Thyroid gland (tissue), 4 donors: ENCODE data around the gene UBXN11.

Experiments used
- POLR2A ChIP-seq, 2 donors: fragments of 450-650 bp; IDR thresholded peaks; one replicate each; pipeline ENCODE4 v1.6.1; 2017; ENCODE audit warnings: antibody characterized with exemption in 2 of 2, mild to moderate bottlenecking in 2 of 2, moderate library complexity in 1 of 2
- TF ChIP-seq, protein P1 (sequence below), 6 experiments: fragments of 200-600 bp in 3 of 6; fragments of 450-650 bp in 3 of 6; sonication (generic) in 3 of 6; IDR thresholded peaks; one replicate each; pipeline ENCODE4 v1.5.1; 2016 to 2019; ENCODE audit warnings: antibody characterized with exemption in 6 of 6, mild to moderate bottlenecking in 2 of 6, inconsistent platforms in 1 of 6, moderate library complexity in 1 of 6

DNA sequence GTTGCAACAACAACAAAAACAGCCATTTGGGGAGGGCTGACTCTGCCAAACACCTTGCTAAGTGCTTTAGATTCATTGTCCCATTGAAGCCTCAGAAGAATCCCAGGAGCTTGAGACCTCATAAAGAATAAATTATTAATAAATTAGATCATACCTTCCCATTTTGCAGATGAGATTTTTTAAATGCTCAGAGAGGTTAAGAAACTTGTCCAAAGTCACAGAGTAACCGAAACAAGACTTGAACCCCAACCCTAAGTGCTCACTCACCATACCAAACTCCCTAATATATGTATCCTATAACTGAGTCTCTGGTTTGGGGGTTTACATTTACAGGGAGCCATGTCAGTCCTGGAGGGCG is 43.9 kb upstream of the UBXN11 start:
- TF ChIP-seq, protein P1, sequence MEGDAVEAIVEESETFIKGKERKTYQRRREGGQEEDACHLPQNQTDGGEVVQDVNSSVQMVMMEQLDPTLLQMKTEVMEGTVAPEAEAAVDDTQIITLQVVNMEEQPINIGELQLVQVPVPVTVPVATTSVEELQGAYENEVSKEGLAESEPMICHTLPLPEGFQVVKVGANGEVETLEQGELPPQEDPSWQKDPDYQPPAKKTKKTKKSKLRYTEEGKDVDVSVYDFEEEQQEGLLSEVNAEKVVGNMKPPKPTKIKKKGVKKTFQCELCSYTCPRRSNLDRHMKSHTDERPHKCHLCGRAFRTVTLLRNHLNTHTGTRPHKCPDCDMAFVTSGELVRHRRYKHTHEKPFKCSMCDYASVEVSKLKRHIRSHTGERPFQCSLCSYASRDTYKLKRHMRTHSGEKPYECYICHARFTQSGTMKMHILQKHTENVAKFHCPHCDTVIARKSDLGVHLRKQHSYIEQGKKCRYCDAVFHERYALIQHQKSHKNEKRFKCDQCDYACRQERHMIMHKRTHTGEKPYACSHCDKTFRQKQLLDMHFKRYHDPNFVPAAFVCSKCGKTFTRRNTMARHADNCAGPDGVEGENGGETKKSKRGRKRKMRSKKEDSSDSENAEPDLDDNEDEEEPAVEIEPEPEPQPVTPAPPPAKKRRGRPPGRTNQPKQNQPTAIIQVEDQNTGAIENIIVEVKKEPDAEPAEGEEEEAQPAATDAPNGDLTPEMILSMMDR (IDR thresholded peaks at IDR 0.05): no peak
- TF ChIP-seq POLR2A (IDR thresholded peaks at IDR 0.05): no peak
